IPS-15b (cell line): ENCODE measurements around the gene RPN2.

Source experiments
- H3K27me3 ChIP-seq: one replicate; pipeline ENCODE4 v1.6.1; 2013; ENCODE audit warnings: low read length; ENCODE audit not compliant: control insufficient read depth, insufficient read depth
- H3K36me3 ChIP-seq: one replicate; pipeline ENCODE4 v1.6.1; 2013; ENCODE audit warnings: low read length; ENCODE audit not compliant: control insufficient read depth, insufficient read depth
- H3K4me1 ChIP-seq: one replicate; pipeline ENCODE4 v1.6.1; 2013; ENCODE audit warnings: mild to moderate bottlenecking, low read length; ENCODE audit not compliant: control insufficient read depth, insufficient read depth
- H3K4me3 ChIP-seq: one replicate; pipeline ENCODE4 v1.5.1; 2013; ENCODE audit warnings: low read depth, low read length
- H3K9ac ChIP-seq: one replicate; pipeline ENCODE4 v1.6.1; 2013; ENCODE audit warnings: low read depth, mild to moderate bottlenecking, low read length
- H3K9me3 ChIP-seq: one replicate; pipeline ENCODE4 v1.6.1; 2013; ENCODE audit warnings: mild to moderate bottlenecking, low read length; ENCODE audit not compliant: control insufficient read depth, insufficient read depth

The RPN2 gene

GRCh38 chr20:37158248-37158647 lies 20.9 kb upstream of the RPN2 start:
- H3K36me3 ChIP-seq: no peaks in the 10 kb centered on the region
- H3K4me3 ChIP-seq: no peak overlapping the region
- H3K9me3 ChIP-seq: no peaks in the 10 kb centered on the region
- no peaks in the 10 kb centered on the region for H3K4me1 ChIP-seq
- no peak overlapping the region for H3K9ac ChIP-seq
- no peaks in the 10 kb centered on the region for H3K27me3 ChIP-seq

- H3K9ac ChIP-seq: no peak overlapping the region
- H3K4me1 ChIP-seq: no peaks in the 10 kb centered on the region
- H3K36me3 ChIP-seq: no peaks in the 10 kb centered on the region
- H3K9me3 ChIP-seq: no peaks in the 10 kb centered on the region
- H3K4me3 ChIP-seq: no peak overlapping the region
- H3K27me3 ChIP-seq: no peaks in the 10 kb centered on the region
These were observed 18.4 kb upstream of the RPN2 start for GRCh38 chr20:37160683-37161082.

- no peaks in the 10 kb centered on the region for H3K27me3 ChIP-seq
- H3K36me3 ChIP-seq: no peaks in the 10 kb centered on the region
- H3K9me3 ChIP-seq: no peaks in the 10 kb centered on the region
- no peak overlapping the region for H3K9ac ChIP-seq
- H3K4me1 ChIP-seq: no peaks in the 10 kb centered on the region
- H3K4me3 ChIP-seq: no peak overlapping the region
These were observed 17.1 kb upstream of the RPN2 start for GRCh38 chr20:37161830-37162549.

- Histone ChIP-seq H3K4me3 (no peak overlapping the region), H3K4me1 (no peaks in the 10 kb centered on the region), H3K9me3 (no peaks in the 10 kb centered on the region), H3K9ac (no peak overlapping the region), H3K36me3 (no peaks in the 10 kb centered on the region), H3K27me3 (no peaks in the 10 kb centered on the region)
These were observed 16.5 kb upstream of the RPN2 start for GRCh38 chr20:37162646-37163045.

- Histone ChIP-seq H3K9ac (no peak overlapping the region), H3K4me1 (no peaks in the 10 kb centered on the region), H3K9me3 (no peaks in the 10 kb centered on the region), H3K36me3 (no peaks in the 10 kb centered on the region), H3K4me3 (no peak overlapping the region), H3K27me3 (no peaks in the 10 kb centered on the region)
These were observed 15.1 kb upstream of the RPN2 start for GRCh38 chr20:37163832-37164554.

GRCh38 chr20:37165031-37165430 lies 14.1 kb upstream of the RPN2 start:
- no peaks in the 10 kb centered on the region for H3K27me3 ChIP-seq
- H3K4me3 ChIP-seq: no peak overlapping the region
- H3K9me3 ChIP-seq: no peaks in the 10 kb centered on the region
- H3K36me3 ChIP-seq: no peaks in the 10 kb centered on the region
- no peaks in the 10 kb centered on the region for H3K4me1 ChIP-seq
- no peak overlapping the region for H3K9ac ChIP-seq

DNA sequence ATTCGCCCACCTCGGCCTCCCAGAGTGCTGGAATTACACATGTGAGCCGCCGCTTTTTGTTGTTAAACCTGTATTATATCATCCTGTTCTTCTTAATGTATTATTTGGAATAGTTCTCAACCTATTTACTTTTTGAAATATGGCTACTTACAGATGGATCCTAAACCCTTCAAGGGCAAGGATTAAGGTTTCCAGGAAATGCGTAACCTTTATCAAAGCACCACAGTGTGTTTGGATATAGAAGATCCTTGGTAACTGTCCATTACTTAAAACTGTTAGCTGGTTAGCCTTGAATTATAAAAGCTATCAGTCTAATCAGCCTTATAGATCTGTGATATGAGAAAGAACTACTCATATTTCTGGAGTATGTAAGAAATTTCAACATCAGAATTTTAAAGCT lies 12.3 kb upstream of the RPN2 start:
- H3K36me3 ChIP-seq: no peaks in the 10 kb centered on the region
- H3K4me1 ChIP-seq: no peaks in the 10 kb centered on the region
- H3K4me3 ChIP-seq: no peak overlapping the region
- no peaks in the 10 kb centered on the region for H3K9me3 ChIP-seq
- no peaks in the 10 kb centered on the region for H3K27me3 ChIP-seq
- H3K9ac ChIP-seq: no peak overlapping the region

- no peaks in the 10 kb centered on the region for H3K36me3 ChIP-seq
- H3K27me3 ChIP-seq: no peaks in the 10 kb centered on the region
- no peaks in the 10 kb centered on the region for H3K4me1 ChIP-seq
- no peak overlapping the region for H3K9ac ChIP-seq
- H3K4me3 ChIP-seq: no peak overlapping the region
- no peaks in the 10 kb centered on the region for H3K9me3 ChIP-seq
These were observed 6.3 kb upstream of the RPN2 start for GRCh38 chr20:37172836-37173235.

DNA sequence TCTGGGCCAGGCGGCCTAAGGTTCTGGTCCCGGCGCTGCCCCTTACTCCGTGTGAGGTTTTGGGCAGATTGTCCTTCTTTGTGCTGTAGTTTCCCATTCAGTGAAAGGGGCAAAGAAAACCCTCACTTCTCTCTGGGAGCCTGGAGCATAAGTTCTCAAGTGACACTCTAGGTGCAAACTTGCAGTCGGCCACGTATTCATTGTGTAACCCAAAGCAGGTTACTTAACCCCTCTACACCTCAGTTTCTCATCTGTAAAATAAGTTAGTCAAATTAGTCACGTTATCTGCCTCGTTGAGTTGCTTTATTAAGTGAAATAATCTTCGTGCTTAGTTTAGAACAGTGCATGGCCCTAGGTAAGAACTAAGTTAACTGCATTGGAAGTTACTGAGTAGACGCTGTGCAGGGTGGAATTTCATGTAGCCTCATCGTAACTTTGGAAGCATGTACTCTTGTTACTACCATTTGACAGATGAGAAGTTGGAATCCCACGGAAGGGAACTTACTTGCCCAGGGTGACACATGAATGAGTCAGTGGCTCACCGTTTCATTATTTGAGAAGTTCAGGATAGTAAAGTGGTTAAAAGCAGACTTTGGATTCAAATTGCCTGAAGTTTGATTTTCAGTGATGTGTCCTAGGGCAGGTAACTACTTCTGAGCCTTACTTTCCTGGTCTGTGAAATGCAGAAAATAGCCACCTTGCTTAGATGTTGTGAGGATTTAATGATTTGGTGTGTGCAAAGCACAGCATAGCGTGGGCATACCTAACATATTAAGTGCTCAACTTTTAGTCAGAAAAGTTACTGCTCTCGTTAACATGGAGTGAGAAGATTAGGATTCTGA lies 774 bp downstream of the RPN2 start:
- H3K36me3 ChIP-seq: peaks cover 11% of the 10 kb centered on the region
- H3K27me3 ChIP-seq: no peaks in the 10 kb centered on the region
- peak overlapping the region; percentile 91 for H3K4me3 ChIP-seq
- H3K4me1 ChIP-seq: peaks cover 4% of the 10 kb centered on the region
- peak overlapping the region; percentile 99 for H3K9ac ChIP-seq
- no peaks in the 10 kb centered on the region for H3K9me3 ChIP-seq

DNA sequence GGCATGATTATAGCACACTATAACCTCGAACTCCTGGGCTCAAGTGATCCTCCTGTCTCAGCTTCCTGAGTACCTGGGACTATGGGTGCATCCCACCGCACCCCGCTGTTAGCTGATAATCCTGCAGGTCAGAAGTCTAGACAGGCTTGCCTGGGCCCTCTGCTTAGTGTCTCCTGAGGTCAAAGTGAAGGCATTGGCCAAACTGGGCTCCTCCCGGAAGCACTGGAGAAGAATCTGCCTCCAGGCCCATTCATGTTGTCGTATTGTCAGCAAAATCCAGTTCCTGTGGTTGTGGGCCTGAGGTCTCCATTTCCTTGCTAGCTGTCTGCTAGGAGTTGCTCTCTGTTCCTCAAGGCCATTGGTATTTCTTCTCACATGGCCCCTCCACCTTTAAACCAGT lies 6.6 kb downstream of the RPN2 start:
- no peaks in the 10 kb centered on the region for H3K9me3 ChIP-seq
- H3K27me3 ChIP-seq: no peaks in the 10 kb centered on the region
- H3K4me1 ChIP-seq: no peaks in the 10 kb centered on the region
- no peak overlapping the region for H3K4me3 ChIP-seq
- no peak overlapping the region for H3K9ac ChIP-seq
- peaks cover 14% of the 10 kb centered on the region for H3K36me3 ChIP-seq

GRCh38 chr20:37188787-37189186 lies 9.7 kb downstream of the RPN2 start:
- Histone ChIP-seq H3K27me3 (no peaks in the 10 kb centered on the region), H3K9ac (no peak overlapping the region), H3K36me3 (peaks cover 12% of the 10 kb centered on the region), H3K9me3 (no peaks in the 10 kb centered on the region), H3K4me1 (no peaks in the 10 kb centered on the region), H3K4me3 (no peak overlapping the region)
